ENCODE measurements around the gene PEX19. TPM values are rescaled to one million over a fixed set of nuclear protein-coding genes. Genes with fewer than 3 reads are reported as not detected.

The PEX19 gene
- polyA plus RNA-seq, 1 of the 3 experiments (the other 2 are of a cell fraction), result 31.4 TPM

GRCh38 chr1:160309185-160309557, 24.2 kb upstream of the PEX19 start:
- no peaks in the 10 kb centered on the region for H3K27me3 ChIP-seq (ENCODE audit: insufficient read depth)
- H3K79me2 ChIP-seq (ENCODE audit: insufficient read depth), result peaks cover 7% of the 10 kb centered on the region; the same call in 1 of the 2 replicates
- peaks cover 83 to 95% of the 10 kb centered on the region in 2 experiments for H3K36me3 ChIP-seq (replicated peaks in 1 of 2; ENCODE audit: control insufficient read depth in 1 of 2, insufficient read depth in 2 of 2, low read length in 1 of 2)
- no peaks in the 10 kb centered on the region for H3K9me3 ChIP-seq
- TF ChIP-seq SMC3 (IDR thresholded peaks at IDR 0.05; ENCODE audit: low read depth, low read length) (no peak), CHD2 (IDR thresholded peaks at IDR 0.05; ENCODE audit: low read length, partially characterized antibody) (no peak), MAX (IDR thresholded peaks at IDR 0.05; ENCODE audit: low read depth) (no peak), PBX3 (IDR thresholded peaks at IDR 0.05) (no peak), RFX5 (IDR thresholded peaks at IDR 0.05; ENCODE audit: low read length) (no peak), MXI1 (IDR thresholded peaks at IDR 0.05; ENCODE audit: low read depth, low read length) (no peak), GATA2 (CRISPR knock-in tag; IDR thresholded peaks at IDR 0.05) (no peak), NRF1 (IDR thresholded peaks at IDR 0.05; ENCODE audit: low read depth, low read length) (no peak)
- TF ChIP-seq, protein P1, sequence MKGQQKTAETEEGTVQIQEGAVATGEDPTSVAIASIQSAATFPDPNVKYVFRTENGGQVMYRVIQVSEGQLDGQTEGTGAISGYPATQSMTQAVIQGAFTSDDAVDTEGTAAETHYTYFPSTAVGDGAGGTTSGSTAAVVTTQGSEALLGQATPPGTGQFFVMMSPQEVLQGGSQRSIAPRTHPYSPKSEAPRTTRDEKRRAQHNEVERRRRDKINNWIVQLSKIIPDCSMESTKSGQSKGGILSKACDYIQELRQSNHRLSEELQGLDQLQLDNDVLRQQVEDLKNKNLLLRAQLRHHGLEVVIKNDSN (IDR thresholded peaks at IDR 0.05; ENCODE audit: borderline replicate concordance, low read depth), result no peak
- H3K27ac ChIP-seq (ENCODE audit: low read depth in 2 of 2, low read length in 1 of 2), result no peak overlapping the region; a peak in 1 of 4 replicates
- no peak for DNase-seq
- no peaks in the 10 kb centered on the region for H3K9me2 ChIP-seq
- peaks cover 6% of the 10 kb centered on the region; the same call in 1 of the 2 replicates for H4K20me1 ChIP-seq (ENCODE audit: insufficient read depth)
- POLR2A ChIA-PET, result no interaction called here
- H2AFZ ChIP-seq (ENCODE audit: low read depth), result no peak overlapping the region
- CTCF ChIA-PET, result interaction anchor here (1.2 to 6.8 kb wide), 2 partner anchors 17 to 44 kb away, joined by 3 to 63 read pairs; no protein-coding TSS in a partner anchor
- no peaks in the 10 kb centered on the region for H3K4me1 ChIP-seq (ENCODE audit: control insufficient read depth in 1 of 2, insufficient read depth in 2 of 2, low read depth in 1 of 2, low read length in 1 of 2)
- H3F3A ChIP-seq (replicated peaks; ENCODE audit: insufficient read depth), result peaks cover 21% of the 10 kb centered on the region
- H3K4me3 ChIP-seq (ENCODE audit: low read depth in 2 of 2, low read length in 1 of 2), result no peak overlapping the region
- no peak overlapping the region for H3K4me2 ChIP-seq
- no peak overlapping the region for H3K9ac ChIP-seq

DNA sequence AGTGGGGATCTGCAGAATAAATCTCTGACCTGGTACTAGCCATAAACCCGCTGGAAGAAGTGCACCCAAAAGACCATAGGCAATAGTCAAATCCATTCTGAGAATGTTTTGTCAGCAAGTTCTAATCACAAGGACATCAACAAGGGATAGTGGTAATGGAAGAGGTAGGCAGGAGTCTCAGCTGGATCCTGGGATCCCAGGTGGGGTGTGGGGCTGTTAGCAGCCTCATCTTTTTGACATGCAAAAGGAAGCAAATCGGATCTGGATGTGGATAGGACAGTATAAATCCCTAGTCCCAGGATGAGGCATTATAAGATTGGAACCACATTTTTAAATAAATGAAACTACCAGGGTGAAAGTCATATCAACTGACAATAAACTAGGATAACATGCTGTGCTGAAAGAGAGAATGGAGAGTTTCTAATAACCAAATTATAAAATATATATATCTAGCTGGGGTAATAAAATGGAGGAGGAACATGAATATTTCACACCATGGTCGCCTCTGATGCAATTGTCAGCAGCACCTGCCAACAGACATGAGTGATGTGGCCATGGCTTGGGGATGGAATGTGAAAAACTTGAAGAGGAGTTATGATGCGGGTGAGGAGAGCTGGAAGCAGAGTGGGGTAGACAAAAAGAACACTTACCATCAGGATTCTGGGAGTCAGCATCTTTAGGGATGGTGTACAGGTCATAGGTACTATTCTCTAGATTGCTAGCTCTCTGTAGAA, 23.7 kb upstream of the PEX19 start:
- no peaks in the 10 kb centered on the region for H3K9me3 ChIP-seq
- no peak overlapping the region for H3K9ac ChIP-seq
- H2AFZ ChIP-seq (ENCODE audit: low read depth), result no peak overlapping the region
- WGBS (ENCODE audit: low lambda C conversion rate), result 93% methylated on average over 4 of the region's 4 CpGs
- H3K4me1 ChIP-seq (ENCODE audit: control insufficient read depth in 1 of 2, insufficient read depth in 2 of 2, low read depth in 1 of 2, low read length in 1 of 2), result no peaks in the 10 kb centered on the region
- H3K36me3 ChIP-seq (replicated peaks in 1 of 2; ENCODE audit: control insufficient read depth in 1 of 2, insufficient read depth in 2 of 2, low read length in 1 of 2), result peaks cover 83 to 94% of the 10 kb centered on the region in 2 experiments
- H3K4me2 ChIP-seq, result no peak overlapping the region
- peaks cover 23% of the 10 kb centered on the region for H3F3A ChIP-seq (replicated peaks; ENCODE audit: insufficient read depth)
- H4K20me1 ChIP-seq (ENCODE audit: insufficient read depth), result peaks cover 6% of the 10 kb centered on the region; the same call in 1 of the 2 replicates
- no peak for DNase-seq
- ChIA-PET POLR2A (no interaction called here), CTCF (interaction anchor here (1.2 to 6.8 kb wide), 2 partner anchors 17 to 45 kb away, joined by 3 to 63 read pairs; no protein-coding TSS in a partner anchor)
- H3K79me2 ChIP-seq (ENCODE audit: insufficient read depth), result peaks cover 8% of the 10 kb centered on the region; the same call in 1 of the 2 replicates
- H3K4me3 ChIP-seq (ENCODE audit: low read depth in 2 of 2, low read length in 1 of 2), result no peak overlapping the region
- no peaks in the 10 kb centered on the region for H3K27me3 ChIP-seq (ENCODE audit: insufficient read depth)
- no peak overlapping the region for H3K27ac ChIP-seq (ENCODE audit: low read depth in 2 of 2, low read length in 1 of 2)
- no peaks in the 10 kb centered on the region for H3K9me2 ChIP-seq
- TF ChIP-seq FOSL2 (IDR thresholded peaks at IDR 0.05; ENCODE audit: borderline replicate concordance, low read depth), result no peak
- TF ChIP-seq EZH2phosphoT487 (IDR thresholded peaks at IDR 0.05; ENCODE audit: borderline replicate concordance, low read depth), result no peak
- TF ChIP-seq MXI1 (IDR thresholded peaks at IDR 0.05; ENCODE audit: low read depth, low read length), result no peak
- TF ChIP-seq FOXJ3 (CRISPR knock-in tag; IDR thresholded peaks at IDR 0.05), result no peak
- no peak for TF ChIP-seq RAD21 (IDR thresholded peaks at IDR 0.05; ENCODE audit: low read length)
- no peak for TF ChIP-seq SMC3 (IDR thresholded peaks at IDR 0.05; ENCODE audit: low read depth, low read length)
- TF ChIP-seq GABPA (IDR thresholded peaks at IDR 0.05; ENCODE audit: low read depth), result no peak
- no peak for TF ChIP-seq RCOR1 (IDR thresholded peaks at IDR 0.05; ENCODE audit: low read length)
- no peak for TF ChIP-seq RXRA (IDR thresholded peaks at IDR 0.05; ENCODE audit: borderline replicate concordance, low read depth)
- TF ChIP-seq POLR2AphosphoS5 (IDR thresholded peaks at IDR 0.05; ENCODE audit: low read depth, low read length), result no peak
- no peak for TF ChIP-seq RFX5 (IDR thresholded peaks at IDR 0.05; ENCODE audit: low read length)
- no peak for TF ChIP-seq GATA2 (CRISPR knock-in tag; IDR thresholded peaks at IDR 0.05)
- TF ChIP-seq CTCF (IDR thresholded peaks at IDR 0.05), result no peak
- no peak for TF ChIP-seq ZBTB33 (IDR thresholded peaks at IDR 0.05; ENCODE audit: borderline replicate concordance, low read depth)
- TF ChIP-seq MEF2A (IDR thresholded peaks at IDR 0.05; ENCODE audit: borderline replicate concordance, low read depth), result no peak
- TF ChIP-seq, protein P1 (IDR thresholded peaks at IDR 0.05; ENCODE audit: borderline replicate concordance, low read depth), result no peak

Data from SK-N-SH (cell line).